WTC11 (cell line): Measurements from ENCODE around the gene GFRA1. TPM values are rescaled to one million over a fixed set of nuclear protein-coding genes. Genes with fewer than 3 reads are reported as not detected.

Experiments
- ATAC-seq: fragments of 200-7000 bp; cut with Tn5 transposase; 2 replicates; pipeline ENCODE4 v1.10.0; 2021; ENCODE audit warnings: mild to moderate bottlenecking, moderate library complexity
- CTCF ChIA-PET: fragments of 300-600 bp; sonication (Branson Sonifier 250); formaldehyde crosslinking; loops from one replicate; lab custom pipeline; 2021; ENCODE audit warnings: antibody characterized with exemption; lab: Charles Lee
- POLR2A ChIA-PET: fragments of 350-600 bp; sonication (Branson Sonifier 250); formaldehyde crosslinking; loops from one replicate; lab custom pipeline; 2021; ENCODE audit warnings: antibody characterized with exemption; lab: Charles Lee
- DNase-seq: peaks from one replicate; pipeline ENCODE4 v3.0.0; 2021; ENCODE audit warnings: low spot score
- H3K27ac Mint-ChIP-seq: 2 replicates; pipeline ENCODE4 v1.8.0; 2021; ENCODE audit warnings: mixed read lengths
- H3K27me3 Mint-ChIP-seq: 2 replicates; pipeline ENCODE4 v1.8.0; 2021; ENCODE audit warnings: low read depth, mild to moderate bottlenecking, moderate library complexity, mixed read lengths
- H3K36me3 Mint-ChIP-seq: 2 replicates; pipeline ENCODE4 v1.8.0; 2021; ENCODE audit warnings: mixed read lengths
- H3K4me1 Mint-ChIP-seq: 2 replicates; pipeline ENCODE4 v1.8.0; 2022; ENCODE audit warnings: mixed read lengths
- H3K4me3 Mint-ChIP-seq: 2 replicates; pipeline ENCODE4 v1.8.0; 2021; ENCODE audit warnings: mild to moderate bottlenecking, moderate library complexity, mixed read lengths
- H3K9me3 Mint-ChIP-seq: 2 replicates; pipeline ENCODE4 v1.8.0; 2021; ENCODE audit warnings: mixed read lengths
- JUN ChIP-seq: sonication (generic); formaldehyde crosslinking; IDR thresholded peaks from 2 replicates; pipeline ENCODE4 v1.8.0; 2023; ENCODE audit warnings: mild to moderate bottlenecking, missing genetic modification reagents
- NFYB ChIP-seq: sonication (generic); formaldehyde crosslinking; conservative IDR thresholded peaks from 2 replicates; pipeline ENCODE4 v1.8.0; 2022; ENCODE audit warnings: low read depth, missing genetic modification reagents
- NR1H2 ChIP-seq: sonication (generic); formaldehyde crosslinking; IDR thresholded peaks from 2 replicates; pipeline ENCODE4 v1.9.0; 2021; ENCODE audit warnings: mild to moderate bottlenecking, moderate library complexity, missing genetic modification reagents
- NR2C2 ChIP-seq: sonication (generic); formaldehyde crosslinking; IDR thresholded peaks from 2 replicates; pipeline ENCODE4 v1.8.0; 2022; ENCODE audit warnings: mild to moderate bottlenecking, missing genetic modification reagents
- SOX15 ChIP-seq: fragments of 250-450 bp; sonication (Bioruptor Pico); IDR thresholded peaks from 2 replicates; pipeline ENCODE4 v1.9.0; 2021; ENCODE audit warnings: mild to moderate bottlenecking
- ZNF138 ChIP-seq: sonication (generic); formaldehyde crosslinking; conservative IDR thresholded peaks from 2 replicates; pipeline ENCODE4 v1.8.1; 2022; ENCODE audit warnings: mild to moderate bottlenecking, moderate library complexity, missing genetic modification reagents
- ZNF232 ChIP-seq: sonication (generic); formaldehyde crosslinking; IDR thresholded peaks from 2 replicates; pipeline ENCODE4 v1.8.0; 2022; ENCODE audit warnings: mild to moderate bottlenecking, missing genetic modification reagents
- ZNF317 ChIP-seq: sonication (generic); formaldehyde crosslinking; IDR thresholded peaks from 2 replicates; pipeline ENCODE4 v1.8.1; 2023; ENCODE audit warnings: low read depth, mild to moderate bottlenecking, moderate library complexity, missing genetic modification reagents, borderline replicate concordance
- total RNA-seq: library from RNA; stranded (reverse); gene quantifications from 3 replicates; pipeline ENCODE4 v1.2.3, GENCODE V29; 2021
- TF ChIP-seq, protein P1 (sequence below): sonication (generic); formaldehyde crosslinking; conservative IDR thresholded peaks from 2 replicates; pipeline ENCODE4 v1.8.1; 2023; ENCODE audit warnings: mild to moderate bottlenecking, low read depth, missing genetic modification reagents, moderate library complexity
- TF ChIP-seq, protein P2 (sequence below): sonication (generic); formaldehyde crosslinking; IDR thresholded peaks from 2 replicates; pipeline ENCODE4 v1.8.0; 2023; ENCODE audit warnings: missing genetic modification reagents, mild to moderate bottlenecking, borderline replicate concordance
- TF ChIP-seq, protein P3 (sequence below): fragments of 250-450 bp; sonication (Bioruptor Pico); IDR thresholded peaks from 2 replicates; pipeline ENCODE4 v1.9.0; 2021; ENCODE audit warnings: mild to moderate bottlenecking
- TF ChIP-seq, protein P4 (sequence below): sonication (generic); formaldehyde crosslinking; IDR thresholded peaks from 2 replicates; pipeline ENCODE4 v1.8.1; 2023; ENCODE audit warnings: mild to moderate bottlenecking, missing genetic modification reagents
- TF ChIP-seq, protein P5 (sequence below): sonication (generic); formaldehyde crosslinking; IDR thresholded peaks from 2 replicates; pipeline ENCODE4 v1.8.0; 2022; ENCODE audit warnings: mild to moderate bottlenecking, missing genetic modification reagents

The GFRA1 gene
- total RNA-seq, 1 experiment from 2014 or later, result 4.4 TPM

DNA sequence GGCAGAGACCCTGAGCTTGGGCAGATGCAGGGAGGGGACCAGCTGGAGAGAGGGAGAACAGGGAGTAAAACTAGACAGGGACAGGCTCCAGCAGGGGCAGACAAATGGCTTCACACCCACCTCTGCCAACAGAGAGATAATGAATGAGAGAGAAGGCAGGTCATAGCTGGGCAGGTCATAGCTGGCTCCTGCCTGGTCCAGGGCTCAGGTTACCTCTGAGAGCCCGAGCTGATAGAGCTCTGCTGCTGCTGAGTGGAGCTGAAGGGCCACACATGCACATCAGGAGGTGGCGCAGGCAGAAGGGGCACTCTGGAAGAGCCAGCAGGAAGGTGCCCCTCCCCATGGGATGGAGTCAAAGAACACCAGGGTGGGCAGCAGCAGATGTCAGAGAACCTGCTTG lies 154.2 kb downstream of the GFRA1 start:
- POLR2A ChIA-PET, result no interaction called here
- peaks cover 28% of the 10 kb centered on the region for H3K27me3 Mint-ChIP-seq
- H3K27ac Mint-ChIP-seq, result no peak overlapping the region
- TF ChIP-seq, protein P1, sequence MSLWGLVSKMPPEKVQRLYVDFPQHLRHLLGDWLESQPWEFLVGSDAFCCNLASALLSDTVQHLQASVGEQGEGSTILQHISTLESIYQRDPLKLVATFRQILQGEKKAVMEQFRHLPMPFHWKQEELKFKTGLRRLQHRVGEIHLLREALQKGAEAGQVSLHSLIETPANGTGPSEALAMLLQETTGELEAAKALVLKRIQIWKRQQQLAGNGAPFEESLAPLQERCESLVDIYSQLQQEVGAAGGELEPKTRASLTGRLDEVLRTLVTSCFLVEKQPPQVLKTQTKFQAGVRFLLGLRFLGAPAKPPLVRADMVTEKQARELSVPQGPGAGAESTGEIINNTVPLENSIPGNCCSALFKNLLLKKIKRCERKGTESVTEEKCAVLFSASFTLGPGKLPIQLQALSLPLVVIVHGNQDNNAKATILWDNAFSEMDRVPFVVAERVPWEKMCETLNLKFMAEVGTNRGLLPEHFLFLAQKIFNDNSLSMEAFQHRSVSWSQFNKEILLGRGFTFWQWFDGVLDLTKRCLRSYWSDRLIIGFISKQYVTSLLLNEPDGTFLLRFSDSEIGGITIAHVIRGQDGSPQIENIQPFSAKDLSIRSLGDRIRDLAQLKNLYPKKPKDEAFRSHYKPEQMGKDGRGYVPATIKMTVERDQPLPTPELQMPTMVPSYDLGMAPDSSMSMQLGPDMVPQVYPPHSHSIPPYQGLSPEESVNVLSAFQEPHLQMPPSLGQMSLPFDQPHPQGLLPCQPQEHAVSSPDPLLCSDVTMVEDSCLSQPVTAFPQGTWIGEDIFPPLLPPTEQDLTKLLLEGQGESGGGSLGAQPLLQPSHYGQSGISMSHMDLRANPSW, result no peak
- no peak for TF ChIP-seq NR2C2
- TF ChIP-seq, all 79 proteins: peak for 0
- no peaks in the 10 kb centered on the region for H3K36me3 Mint-ChIP-seq
- ATAC-seq (no peak), DNase-seq (no peak)
- peaks cover 25% of the 10 kb centered on the region for H3K4me1 Mint-ChIP-seq
- peaks cover 7% of the 10 kb centered on the region for H3K9me3 Mint-ChIP-seq
- CTCF ChIA-PET, result no interaction called here
- no peak overlapping the region for H3K4me3 Mint-ChIP-seq

DNA sequence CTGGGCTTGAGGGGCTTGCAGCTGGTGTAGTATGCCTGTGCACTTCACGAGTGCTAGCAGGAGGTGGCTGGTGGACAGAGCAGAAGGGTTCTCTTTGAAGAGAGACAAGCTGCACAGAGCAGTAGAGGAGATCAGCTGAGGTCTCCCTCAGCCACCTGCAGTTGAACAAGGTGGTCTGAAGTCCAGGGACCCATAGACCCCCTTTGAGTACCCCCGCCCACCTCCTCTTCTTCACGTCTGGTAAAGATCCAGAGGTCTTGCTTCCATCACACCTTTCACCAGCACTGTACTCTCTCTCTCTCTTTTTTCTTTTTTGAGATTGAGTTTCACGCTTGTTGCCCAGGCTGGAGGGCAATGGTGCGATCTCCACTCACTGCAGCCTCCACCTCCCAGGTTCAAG lies 157.2 kb downstream of the GFRA1 start:
- H3K4me3 Mint-ChIP-seq, result no peak overlapping the region
- H3K9me3 Mint-ChIP-seq, result peaks cover 15% of the 10 kb centered on the region
- H3K36me3 Mint-ChIP-seq, result peaks cover 4% of the 10 kb centered on the region
- POLR2A ChIA-PET, result no interaction called here
- H3K27ac Mint-ChIP-seq, result no peak overlapping the region
- no peak for ATAC-seq
- H3K27me3 Mint-ChIP-seq, result peaks cover 11% of the 10 kb centered on the region
- no peak for DNase-seq
- TF ChIP-seq, protein P2, sequence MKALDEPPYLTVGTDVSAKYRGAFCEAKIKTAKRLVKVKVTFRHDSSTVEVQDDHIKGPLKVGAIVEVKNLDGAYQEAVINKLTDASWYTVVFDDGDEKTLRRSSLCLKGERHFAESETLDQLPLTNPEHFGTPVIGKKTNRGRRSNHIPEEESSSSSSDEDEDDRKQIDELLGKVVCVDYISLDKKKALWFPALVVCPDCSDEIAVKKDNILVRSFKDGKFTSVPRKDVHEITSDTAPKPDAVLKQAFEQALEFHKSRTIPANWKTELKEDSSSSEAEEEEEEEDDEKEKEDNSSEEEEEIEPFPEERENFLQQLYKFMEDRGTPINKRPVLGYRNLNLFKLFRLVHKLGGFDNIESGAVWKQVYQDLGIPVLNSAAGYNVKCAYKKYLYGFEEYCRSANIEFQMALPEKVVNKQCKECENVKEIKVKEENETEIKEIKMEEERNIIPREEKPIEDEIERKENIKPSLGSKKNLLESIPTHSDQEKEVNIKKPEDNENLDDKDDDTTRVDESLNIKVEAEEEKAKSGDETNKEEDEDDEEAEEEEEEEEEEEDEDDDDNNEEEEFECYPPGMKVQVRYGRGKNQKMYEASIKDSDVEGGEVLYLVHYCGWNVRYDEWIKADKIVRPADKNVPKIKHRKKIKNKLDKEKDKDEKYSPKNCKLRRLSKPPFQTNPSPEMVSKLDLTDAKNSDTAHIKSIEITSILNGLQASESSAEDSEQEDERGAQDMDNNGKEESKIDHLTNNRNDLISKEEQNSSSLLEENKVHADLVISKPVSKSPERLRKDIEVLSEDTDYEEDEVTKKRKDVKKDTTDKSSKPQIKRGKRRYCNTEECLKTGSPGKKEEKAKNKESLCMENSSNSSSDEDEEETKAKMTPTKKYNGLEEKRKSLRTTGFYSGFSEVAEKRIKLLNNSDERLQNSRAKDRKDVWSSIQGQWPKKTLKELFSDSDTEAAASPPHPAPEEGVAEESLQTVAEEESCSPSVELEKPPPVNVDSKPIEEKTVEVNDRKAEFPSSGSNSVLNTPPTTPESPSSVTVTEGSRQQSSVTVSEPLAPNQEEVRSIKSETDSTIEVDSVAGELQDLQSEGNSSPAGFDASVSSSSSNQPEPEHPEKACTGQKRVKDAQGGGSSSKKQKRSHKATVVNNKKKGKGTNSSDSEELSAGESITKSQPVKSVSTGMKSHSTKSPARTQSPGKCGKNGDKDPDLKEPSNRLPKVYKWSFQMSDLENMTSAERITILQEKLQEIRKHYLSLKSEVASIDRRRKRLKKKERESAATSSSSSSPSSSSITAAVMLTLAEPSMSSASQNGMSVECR, result no peak
- TF ChIP-seq JUN (CRISPR knock-in tag) (no peak), NR1H2 (no peak), NFYB (CRISPR knock-in tag) (no peak), SOX15 (CRISPR knock-in tag) (no peak), ZNF232 (CRISPR knock-in tag) (no peak), ZNF138 (CRISPR knock-in tag) (no peak), ZNF317 (no peak)
- TF ChIP-seq, protein P1, result no peak
- TF ChIP-seq, protein P3, sequence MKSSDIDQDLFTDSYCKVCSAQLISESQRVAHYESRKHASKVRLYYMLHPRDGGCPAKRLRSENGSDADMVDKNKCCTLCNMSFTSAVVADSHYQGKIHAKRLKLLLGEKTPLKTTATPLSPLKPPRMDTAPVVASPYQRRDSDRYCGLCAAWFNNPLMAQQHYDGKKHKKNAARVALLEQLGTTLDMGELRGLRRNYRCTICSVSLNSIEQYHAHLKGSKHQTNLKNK, result no peak
- TF ChIP-seq, protein P4, sequence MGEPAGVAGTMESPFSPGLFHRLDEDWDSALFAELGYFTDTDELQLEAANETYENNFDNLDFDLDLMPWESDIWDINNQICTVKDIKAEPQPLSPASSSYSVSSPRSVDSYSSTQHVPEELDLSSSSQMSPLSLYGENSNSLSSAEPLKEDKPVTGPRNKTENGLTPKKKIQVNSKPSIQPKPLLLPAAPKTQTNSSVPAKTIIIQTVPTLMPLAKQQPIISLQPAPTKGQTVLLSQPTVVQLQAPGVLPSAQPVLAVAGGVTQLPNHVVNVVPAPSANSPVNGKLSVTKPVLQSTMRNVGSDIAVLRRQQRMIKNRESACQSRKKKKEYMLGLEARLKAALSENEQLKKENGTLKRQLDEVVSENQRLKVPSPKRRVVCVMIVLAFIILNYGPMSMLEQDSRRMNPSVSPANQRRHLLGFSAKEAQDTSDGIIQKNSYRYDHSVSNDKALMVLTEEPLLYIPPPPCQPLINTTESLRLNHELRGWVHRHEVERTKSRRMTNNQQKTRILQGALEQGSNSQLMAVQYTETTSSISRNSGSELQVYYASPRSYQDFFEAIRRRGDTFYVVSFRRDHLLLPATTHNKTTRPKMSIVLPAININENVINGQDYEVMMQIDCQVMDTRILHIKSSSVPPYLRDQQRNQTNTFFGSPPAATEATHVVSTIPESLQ, result no peak
- TF ChIP-seq, protein P5, sequence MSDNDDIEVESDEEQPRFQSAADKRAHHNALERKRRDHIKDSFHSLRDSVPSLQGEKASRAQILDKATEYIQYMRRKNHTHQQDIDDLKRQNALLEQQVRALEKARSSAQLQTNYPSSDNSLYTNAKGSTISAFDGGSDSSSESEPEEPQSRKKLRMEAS (CRISPR knock-in tag), result no peak
- CTCF ChIA-PET, result no interaction called here
- peaks cover 28% of the 10 kb centered on the region for H3K4me1 Mint-ChIP-seq
